PC-3 (cell line): Measurements from ENCODE around the gene ATG7. TPM values are rescaled to one million over a fixed set of nuclear protein-coding genes. Genes with fewer than 3 reads are reported as not detected.

Experiments
- ATAC-seq: fragments of 200-7000 bp; cut with Tn5 transposase; 2 replicates; pipeline ENCODE4 v1.9.1; 2020; ENCODE audit warnings: mild to moderate bottlenecking, moderate library complexity
- BruUV-seq: library from RNA; stranded (reverse); fragments of 400-500 nt; replicated peaks from 2 replicates; lab custom pipeline; 2021; lab: Mats Ljungman, UMichigan
- CTCF ChIA-PET: fragments of 300-600 bp; sonication (Branson Sonifier 250); formaldehyde crosslinking; loops from one replicate; lab custom pipeline; 2022; ENCODE audit warnings: antibody characterized with exemption; lab: Charles Lee
- POLR2A ChIA-PET: fragments of 300-600 bp; sonication (Branson Sonifier 250); formaldehyde crosslinking; loops from one replicate; lab custom pipeline; 2022; ENCODE audit warnings: antibody characterized with exemption; ENCODE audit not compliant: unreplicated experiment; lab: Charles Lee
- DNase-seq: peaks from one replicate; pipeline ENCODE4 v3.0.0-alpha.2; 2015
- H2AFZ ChIP-seq: fragments of 300-600 bp; sonication (generic); 2 replicates; pipeline ENCODE4 v1.6.0; 2016; ENCODE audit warnings: antibody characterized with exemption, low read length
- H3F3A ChIP-seq: fragments of 300-600 bp; sonication (generic); one replicate; pipeline ENCODE4 v1.6.0; 2017; ENCODE audit warnings: antibody characterized with exemption, low read length, control low read depth, mild to moderate bottlenecking; ENCODE audit not compliant: unreplicated experiment
- H3K27ac ChIP-seq: fragments of 300-600 bp; sonication (generic); 2 replicates; pipeline ENCODE4 v1.5.1; 2016; ENCODE audit warnings: mild to moderate bottlenecking, low read length
- H3K27me3 ChIP-seq: fragments of 300-600 bp; sonication (generic); 2 replicates; pipeline ENCODE4 v1.6.1; 2016; ENCODE audit warnings: low read length, mixed read lengths
- H3K36me3 ChIP-seq: fragments of 300-600 bp; sonication (generic); 2 replicates; pipeline ENCODE4 v1.6.1; 2016; ENCODE audit warnings: low read depth, mixed run types, low read length, mixed read lengths
- H3K4me1 ChIP-seq: fragments of 300-600 bp; sonication (generic); 2 replicates; pipeline ENCODE4 v1.5.1; 2016; ENCODE audit warnings: low read length; ENCODE audit not compliant: insufficient read depth
- H3K4me2 ChIP-seq: fragments of 300-600 bp; sonication (generic); 2 replicates; pipeline ENCODE4 v1.6.0; 2016; ENCODE audit warnings: low read length
- H3K4me3 ChIP-seq: fragments of 300-600 bp; sonication (generic); 2 replicates; pipeline ENCODE4 v1.5.1; 2016; ENCODE audit warnings: mild to moderate bottlenecking, low read length, mixed read lengths
- H3K79me2 ChIP-seq: fragments of 300-600 bp; sonication (generic); 2 replicates; pipeline ENCODE4 v1.6.1; 2017; ENCODE audit warnings: low read length, mixed read lengths
- H3K9ac ChIP-seq: fragments of 300-600 bp; sonication (generic); 2 replicates; pipeline ENCODE4 v1.6.0; 2016; ENCODE audit warnings: mild to moderate bottlenecking, low read length
- H3K9me2 ChIP-seq: fragments of 300-600 bp; sonication (generic); replicated peaks from 2 replicates; pipeline ENCODE4 v1.6.1; 2016; ENCODE audit warnings: mixed run types, low read length, mixed read lengths
- H3K9me3 ChIP-seq: fragments of 300-600 bp; sonication (generic); 2 replicates; pipeline ENCODE4 v1.6.1; 2016; ENCODE audit warnings: low read length, mixed read lengths
- H4K20me1 ChIP-seq: fragments of 300-600 bp; sonication (generic); 2 replicates; pipeline ENCODE4 v1.6.1; 2016; ENCODE audit warnings: low read length, mixed read lengths
- CTCF ChIP-seq: fragments of 300-600 bp; sonication (generic); conservative IDR thresholded peaks from 2 replicates; pipeline ENCODE4 v1.5.1; 2017; ENCODE audit warnings: antibody characterized with exemption, low read depth, mild to moderate bottlenecking, low read length
- EZH2 ChIP-seq: fragments of 300-600 bp; sonication (generic); IDR thresholded peaks from one replicate; pipeline ENCODE4 v1.6.1; 2017; ENCODE audit warnings: antibody characterized with exemption, mild to moderate bottlenecking, low read length; ENCODE audit not compliant: unreplicated experiment
- EZH2phosphoT487 ChIP-seq: fragments of 300-600 bp; sonication (generic); IDR thresholded peaks from 2 replicates; pipeline ENCODE4 v1.6.1; 2018; ENCODE audit warnings: mild to moderate bottlenecking, antibody characterized with exemption, low read length, borderline replicate concordance
- intact Hi-C: fragments of 100-400 bp; cut with micrococcal nuclease; formaldehyde crosslinking; loops from 2 replicates; pipeline ENCODE4 v1.9.0; 2023
- total RNA-seq: library from RNA; depleted of rRNA; stranded (reverse); fragments of >200 nt; gene quantifications from 2 replicates; pipeline ENCODE4 v1.2.3, GENCODE V29; 2014

Gene ATG7
- total RNA-seq, 1 experiment from 2014 or later, result 36.5 TPM

- Histone ChIP-seq H3K27me3 (no peaks in the 10 kb centered on the region), H3K36me3 (peaks cover 40% of the 10 kb centered on the region), H3K27ac (no peak overlapping the region), H4K20me1 (no peaks in the 10 kb centered on the region), H3K4me3 (no peak overlapping the region), H2AFZ (no peak overlapping the region), H3K4me1 (peaks cover 30% of the 10 kb centered on the region), H3K79me2 (peaks cover 89% of the 10 kb centered on the region), H3K4me2 (no peak overlapping the region), H3F3A (peaks cover 10% of the 10 kb centered on the region), H3K9ac (no peak overlapping the region), H3K9me2 (no peaks in the 10 kb centered on the region), H3K9me3 (no peaks in the 10 kb centered on the region)
- ATAC-seq, result no peak
- TF ChIP-seq EZH2phosphoT487 (no peak), CTCF (no peak), EZH2 (no peak)
- DNase-seq, result no peak
- BruUV-seq, result no TSS peak
- CTCF ChIA-PET, result no interaction called here
- intact Hi-C loops, result no loop called here
- POLR2A ChIA-PET, result interaction anchor here (0.5 kb wide), 1 partner anchor 703 kb away, joined by 5 read pairs; no protein-coding TSS in a partner anchor
Measured at GRCh38 chr3:11282250-11283138, 10.3 kb downstream of the ATG7 start.

- Histone ChIP-seq H3K9ac (no peak overlapping the region), H3K27me3 (no peaks in the 10 kb centered on the region), H3K4me2 (no peak overlapping the region), H3K27ac (no peak overlapping the region), H3K36me3 (peaks cover 40% of the 10 kb centered on the region), H3K79me2 (peaks cover 91% of the 10 kb centered on the region), H4K20me1 (no peaks in the 10 kb centered on the region), H3K4me1 (peaks cover 36% of the 10 kb centered on the region), H3K9me3 (no peaks in the 10 kb centered on the region), H3F3A (peaks cover 16% of the 10 kb centered on the region), H3K4me3 (no peak overlapping the region), H3K9me2 (no peaks in the 10 kb centered on the region), H2AFZ (no peak overlapping the region)
- POLR2A ChIA-PET, result interaction anchor here (0.5 kb wide), 1 partner anchor 702 kb away, joined by 5 read pairs; no protein-coding TSS in a partner anchor
- intact Hi-C loops, result no loop called here
- BruUV-seq, result no TSS peak
- CTCF ChIA-PET, result no interaction called here
- no peak for ATAC-seq
- DNase-seq, result no peak
- TF ChIP-seq EZH2, result no peak
Measured at GRCh38 chr3:11283139-11283475, 10.9 kb downstream of the ATG7 start.

GRCh38 chr3:11284011-11284410 lies 11.8 kb downstream of the ATG7 start:
- ATAC-seq (no peak), DNase-seq (no peak)
- no peak for TF ChIP-seq EZH2phosphoT487
- no peak for TF ChIP-seq EZH2
- TF ChIP-seq CTCF, result no peak
- Histone ChIP-seq H3K9me3 (no peaks in the 10 kb centered on the region), H3K9me2 (no peaks in the 10 kb centered on the region), H3K4me1 (peaks cover 36% of the 10 kb centered on the region), H3K79me2 (peaks cover 82% of the 10 kb centered on the region), H2AFZ (no peak overlapping the region), H3K27me3 (no peaks in the 10 kb centered on the region), H3K9ac (no peak overlapping the region), H3F3A (peaks cover 20% of the 10 kb centered on the region), H3K36me3 (peaks cover 40% of the 10 kb centered on the region), H3K4me3 (no peak overlapping the region), H3K27ac (no peak overlapping the region), H3K4me2 (no peak overlapping the region), H4K20me1 (no peaks in the 10 kb centered on the region)
- BruUV-seq, result no TSS peak
- ChIA-PET POLR2A (no interaction called here), CTCF (no interaction called here)
- intact Hi-C loops, result no loop called here
